K562 (cell line): ENCODE data around the gene CPNE8. TPM values are rescaled to one million over a fixed set of nuclear protein-coding genes. Genes with fewer than 3 reads are reported as not detected.
A peak's percentile ranks its signal among the peaks of the same experiment; 100 is the strongest.

Experiments
- ATAC-seq: fragments of 200-7000 bp; cut with Tn5 transposase; 3 replicates; pipeline ENCODE4 v1.9.1; 2020; ENCODE audit warnings: moderate library complexity
- BruUV-seq: library from RNA; stranded (reverse); fragments of 400-500 nt; replicated peaks from 2 replicates; lab custom pipeline; 2021; lab: Mats Ljungman, UMichigan
- CTCF ChIA-PET: fragments of 300-600 bp; formaldehyde crosslinking; extraction: SDS; loops from one replicate; lab custom pipeline; 2021; ENCODE audit warnings: low intra/inter-chr PET ratio; lab: Yijun Ruan, JAX
- POLR2A ChIA-PET: fragments of 300-600, 350-650 bp; sonication (Branson Sonifier 250); formaldehyde crosslinking; extraction: SDS; loops from one replicate; lab custom pipeline; 2021; ENCODE audit warnings: antibody characterized with exemption, inconsistent platforms; lab: Yijun Ruan, JAX
- DNase-seq, 4 experiments: peaks; one replicate each; pipeline versions ENCODE4 v3.0.0 to v3.0.0-alpha.2; 2011 to 2018; ENCODE audit warnings: low spot score in 3 of 4, mixed read lengths in 3 of 4; ENCODE audit errors: extremely low read depth in 1 of 4
- FAIRE-seq: peaks from 2 replicates; lab custom pipeline; 2011; peaks lifted over from hg19 to GRCh38; lab: Jason Lieb, UNC
- H2AFZ ChIP-seq: 2 replicates; pipeline ENCODE4 v1.6.0; 2011; ENCODE audit warnings: low read depth, low read length, control low read depth, inconsistent platforms
- H3K27ac ChIP-seq: fragments of 200-600 bp; 3 replicates; pipeline ENCODE4 v1.8.0; 2011; ENCODE audit warnings: low read depth, mild to moderate bottlenecking, control low read depth, inconsistent platforms, low read length, moderate library complexity, mixed read lengths; ENCODE audit errors: extremely low read depth
- H3K27me3 ChIP-seq, 2 experiments: fragments of 300-600 bp in 1 of 2; 2 replicates in 1 of 2; 3 replicates in 1 of 2; pipeline versions ENCODE4 v1.6.0 to v1.8.0; 2011; ENCODE audit warnings: inconsistent platforms in 2 of 2, low read length in 2 of 2, mild to moderate bottlenecking in 1 of 2, mixed read lengths in 1 of 2, moderate library complexity in 1 of 2; ENCODE audit not compliant: control insufficient read depth in 2 of 2, insufficient read depth in 2 of 2
- H3K36me3 ChIP-seq: fragments of 300-600 bp; 3 replicates; pipeline ENCODE4 v1.8.0; 2011; ENCODE audit warnings: mild to moderate bottlenecking, low read length, inconsistent platforms; ENCODE audit not compliant: control insufficient read depth, insufficient read depth
- H3K4me1 ChIP-seq, 2 experiments: fragments of 200-600 bp in 1 of 2; replicated peaks in 1 of 2; 2 replicates in 1 of 2; 3 replicates in 1 of 2; pipeline versions ENCODE4 v1.5.1 to v1.8.0; 2011; ENCODE audit warnings: inconsistent platforms in 2 of 2, low read length in 2 of 2, mild to moderate bottlenecking in 1 of 2, mixed read lengths in 1 of 2, moderate library complexity in 1 of 2; ENCODE audit not compliant: control insufficient read depth in 2 of 2, insufficient read depth in 2 of 2
- H3K4me2 ChIP-seq: 2 replicates; pipeline ENCODE4 v1.6.1; 2011; ENCODE audit warnings: low read length, control low read depth, inconsistent platforms, mixed read lengths; ENCODE audit not compliant: insufficient read depth
- H3K4me3 ChIP-seq: fragments of 200-600 bp; sonication (generic), shearing (Covaris generic); 2 replicates; pipeline ENCODE4 v1.5.1; 2016; ENCODE audit warnings: control low read depth, inconsistent platforms
- H3K79me2 ChIP-seq: fragments of 200-600 bp; 3 replicates; pipeline ENCODE4 v1.8.0; 2011; ENCODE audit warnings: low read length, inconsistent platforms; ENCODE audit not compliant: control insufficient read depth, insufficient read depth
- H3K9ac ChIP-seq, 2 experiments: 2 replicates each; pipeline versions ENCODE4 v1.6.0 to v1.6.1; 2011; ENCODE audit warnings: low read depth in 2 of 2, low read length in 2 of 2, control low read depth in 1 of 2, inconsistent platforms in 1 of 2, mild to moderate bottlenecking in 1 of 2, mixed read lengths in 1 of 2; ENCODE audit not compliant: insufficient read depth in 1 of 2
- H3K9me1 ChIP-seq: one replicate; pipeline ENCODE4 v1.6.0; 2011; ENCODE audit warnings: inconsistent platforms, mild to moderate bottlenecking, low read length, moderate library complexity; ENCODE audit not compliant: control insufficient read depth, insufficient read depth
- H3K9me3 ChIP-seq: replicated peaks from 2 replicates; pipeline ENCODE4 v1.5.1; 2011; ENCODE audit warnings: low read depth, low read length, inconsistent platforms; ENCODE audit not compliant: control insufficient read depth, insufficient read depth
- H4K20me1 ChIP-seq: replicated peaks from 2 replicates; pipeline ENCODE4 v1.6.1; 2011; ENCODE audit warnings: low read length, inconsistent platforms, mixed read lengths; ENCODE audit not compliant: control insufficient read depth, insufficient read depth
- ATF7 ChIP-seq: fragments of 450-650 bp; IDR thresholded peaks from 2 replicates; pipeline ENCODE4 v1.7.1; 2014; ENCODE audit warnings: mild to moderate bottlenecking, moderate library complexity
- FOSL1 ChIP-seq: fragments of 200-800 bp; sonication (Bioruptor generic); conservative IDR thresholded peaks from 2 replicates; pipeline ENCODE4 v1.6.1; 2016; ENCODE audit warnings: missing genetic modification characterization, missing compliant biosample characterization
- GABPB2 ChIP-seq: fragments of 250-450 bp; sonication (Bioruptor Pico); conservative IDR thresholded peaks from 2 replicates; pipeline ENCODE4 v1.5.1; 2021; ENCODE audit warnings: mild to moderate bottlenecking
- NFIC ChIP-seq: fragments of 450-650 bp; IDR thresholded peaks from 2 replicates; pipeline ENCODE4 v1.6.1; 2017; ENCODE audit warnings: mild to moderate bottlenecking, inconsistent platforms
- PCBP2 ChIP-seq: fragments of 200-400 bp; formaldehyde crosslinking; IDR thresholded peaks from 2 replicates; pipeline ENCODE4 v1.6.1; 2018; ENCODE audit warnings: low read length, low read depth, mild to moderate bottlenecking, moderate library complexity; ENCODE audit not compliant: poor library complexity, severe bottlenecking
- POLR2AphosphoS2 ChIP-seq: IDR thresholded peaks from 2 replicates; pipeline ENCODE4 v1.6.1; 2012; ENCODE audit warnings: low read length, improper control_type of control experiment
- RBM22 ChIP-seq: fragments of 200-400 bp; formaldehyde crosslinking; IDR thresholded peaks from 2 replicates; pipeline ENCODE4 v1.6.1; 2018; ENCODE audit warnings: low read length, low read depth; ENCODE audit not compliant: poor library complexity, severe bottlenecking
- RHOXF2B ChIP-seq: fragments of 250-450 bp; sonication (Bioruptor Pico); conservative IDR thresholded peaks from 2 replicates; pipeline ENCODE4 v1.5.1; 2021
- SOX6 ChIP-seq: fragments of 450-650 bp; IDR thresholded peaks from 2 replicates; pipeline ENCODE4 v1.6.1; 2014; ENCODE audit warnings: mild to moderate bottlenecking
- SRF ChIP-seq, 2 experiments: fragments of 250-450, 450-650 bp in 1 of 2; sonication (Bioruptor Pico) in 1 of 2; sonication (generic) in 1 of 2; formaldehyde crosslinking; IDR thresholded peaks; 2 replicates each; pipeline versions ENCODE4 v1.5.0 to v1.5.1; 2020 to 2022; ENCODE audit warnings: mild to moderate bottlenecking in 1 of 2, missing genetic modification reagents in 1 of 2
- ZNF12 ChIP-seq: sonication (generic); formaldehyde crosslinking; IDR thresholded peaks from 2 replicates; pipeline ENCODE4 v1.4.0; 2020; ENCODE audit warnings: mild to moderate bottlenecking, missing genetic modification reagents
- ZNF311 ChIP-seq: fragments of 250-450 bp; sonication (Bioruptor Pico); IDR thresholded peaks from 2 replicates; pipeline ENCODE4 v1.4.0; 2020; ENCODE audit warnings: mild to moderate bottlenecking, moderate library complexity
- WGBS: fragments of 100-300 bp; shearing (Covaris generic); methylation state at CpG from one replicate; pipeline ENCODE4 v1.1.6; 2016; ENCODE audit warnings: low coverage, mixed read lengths; ENCODE audit not compliant: insufficient coverage; ENCODE audit errors: missing lambda C conversion rate; 5-methylcytosine and 5-hydroxymethylcytosine counted together
- in situ Hi-C: fragments of 300-500 bp; cut with MboI; formaldehyde crosslinking; loops from 4 replicates; pipeline ENCODE4 v1.15.0; 2018; ENCODE audit warnings: inconsistent platforms, mixed read lengths
- intact Hi-C: fragments of 100-400 bp; cut with micrococcal nuclease; formaldehyde crosslinking; loops from 2 replicates; pipeline ENCODE4 v1.14.2; 2022
- polyA plus RNA-seq, 8 experiments: library from polyadenylated mRNA; depleted of rRNA in 4 of 8; stranded (reverse) in 5 of 8; unstranded in 3 of 8; fragments of >200 nt; fragmentation: Nextera tagmentation in 2 of 8; fragmentation: Illumina TruSeq in 1 of 8; extraction: Ambion mirVana in 2 of 8; extraction: Trizol in 1 of 8; gene quantifications; 2 replicates each; pipeline versions ENCODE4 v1.2.1 to v1.2.3, GENCODE V29; 2011 to 2014; ENCODE audit warnings: inconsistent platforms in 1 of 8, missing spikeins in 1 of 8
- total RNA-seq, 7 experiments: library from RNA; depleted of rRNA in 6 of 7; stranded (reverse); fragments of >200 nt in 6 of 7; fragmentation: Illumina TruSeq in 2 of 7; extraction: Trizol in 2 of 7; gene quantifications; 2 replicates each; pipeline versions ENCODE4 v1.2.1 to v1.2.3, GENCODE V29; 2011 to 2021; ENCODE audit warnings: low replicate concordance in 1 of 7
- TF ChIP-seq, protein P1 (sequence below): sonication (generic); IDR thresholded peaks from 2 replicates; pipeline ENCODE4 v1.6.1; 2016
- TF ChIP-seq, protein P2 (sequence below): IDR thresholded peaks from 3 replicates; pipeline ENCODE4 v1.6.1; 2011; ENCODE audit warnings: borderline replicate concordance, mild to moderate bottlenecking; ENCODE audit not compliant: insufficient read length, insufficient read depth
- TF ChIP-seq, protein P3 (sequence below): sonication (generic); formaldehyde crosslinking; IDR thresholded peaks from 2 replicates; pipeline ENCODE4 v1.8.1; 2022; ENCODE audit warnings: missing genetic modification reagents

CPNE8 gene
- total and polyA plus RNA-seq, 9 of the 15 experiments (the other 6 are each of a cell fraction or from before 2014, with no cell fraction given): 2.4 to 7.0 (median 4.2) TPM

DNA sequence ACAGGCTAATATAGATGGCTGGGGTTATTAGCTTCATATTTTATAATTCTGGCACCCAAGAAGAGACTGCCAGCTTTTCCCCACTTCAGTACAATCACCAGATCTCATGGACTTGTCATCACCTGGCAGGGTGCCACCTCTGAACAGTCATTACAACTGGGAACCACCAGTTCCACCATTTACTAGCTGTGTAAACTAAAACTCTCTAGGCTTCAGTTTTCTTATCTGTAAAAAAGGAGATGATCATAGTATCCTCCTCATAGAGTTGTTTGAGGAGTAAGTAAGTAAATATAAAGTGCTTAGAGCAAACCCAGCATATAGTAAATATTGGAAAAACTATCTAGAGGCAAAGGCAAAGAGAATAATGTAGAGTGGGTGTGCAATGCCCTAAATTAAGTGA lies 19.3 kb downstream of the CPNE8 start:
- no TSS peak for BruUV-seq
- H3K4me1 ChIP-seq: no peaks in the 10 kb centered on the region
- no peaks in the 10 kb centered on the region for H4K20me1 ChIP-seq
- no peak overlapping the region for H3K27ac ChIP-seq
- H3K27me3 ChIP-seq: no peaks in the 10 kb centered on the region
- no peak overlapping the region for H3K4me2 ChIP-seq
- H3K9me1 ChIP-seq: no peaks in the 10 kb centered on the region
- no peak overlapping the region for H3K9ac ChIP-seq
- no peak for ATAC-seq
- TF ChIP-seq POLR2AphosphoS2: no peak
- TF ChIP-seq FOSL1: 0 out of 2 replicates have a peak, but pooled peaks have one; percentile 20
- TF ChIP-seq, protein P1, sequence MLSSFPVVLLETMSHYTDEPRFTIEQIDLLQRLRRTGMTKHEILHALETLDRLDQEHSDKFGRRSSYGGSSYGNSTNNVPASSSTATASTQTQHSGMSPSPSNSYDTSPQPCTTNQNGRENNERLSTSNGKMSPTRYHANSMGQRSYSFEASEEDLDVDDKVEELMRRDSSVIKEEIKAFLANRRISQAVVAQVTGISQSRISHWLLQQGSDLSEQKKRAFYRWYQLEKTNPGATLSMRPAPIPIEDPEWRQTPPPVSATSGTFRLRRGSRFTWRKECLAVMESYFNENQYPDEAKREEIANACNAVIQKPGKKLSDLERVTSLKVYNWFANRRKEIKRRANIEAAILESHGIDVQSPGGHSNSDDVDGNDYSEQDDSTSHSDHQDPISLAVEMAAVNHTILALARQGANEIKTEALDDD: peak; percentile 61
- peak; percentile 75 for TF ChIP-seq NFIC
- no peaks in the 10 kb centered on the region for H3K36me3 ChIP-seq
- H3K4me3 ChIP-seq: no peak overlapping the region
- POLR2A ChIA-PET: no interaction called here
- no peak overlapping the region for H2AFZ ChIP-seq
- H3K9me3 ChIP-seq: no peaks in the 10 kb centered on the region; the same call in 1 of the 2 replicates
- peak in 1 of 4 experiments; percentile 26 for DNase-seq
- in situ Hi-C loops: no loop called here
- CTCF ChIA-PET: no interaction called here
- no peaks in the 10 kb centered on the region for H3K79me2 ChIP-seq
- intact Hi-C loops: no loop called here
- no peak for FAIRE-seq

DNA sequence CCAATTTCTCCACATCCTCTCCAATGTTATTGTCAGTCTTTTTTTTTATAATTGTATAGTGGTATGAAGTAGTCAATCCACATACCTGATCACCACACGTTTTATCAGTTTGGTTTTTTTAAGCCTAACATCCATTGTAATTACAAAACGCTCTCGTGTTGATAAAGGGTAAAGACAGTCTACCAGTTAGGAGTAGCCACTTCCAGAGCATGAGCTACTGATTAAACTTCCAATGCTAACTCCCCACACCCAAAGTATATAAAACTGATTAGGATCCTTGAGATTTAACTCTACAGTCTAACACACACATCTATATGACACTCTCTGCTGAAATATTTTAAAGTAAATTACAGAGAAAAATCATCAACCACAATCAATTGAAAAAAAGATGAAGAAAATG lies 20.7 kb downstream of the CPNE8 start:
- Histone ChIP-seq H3K27ac (no peak overlapping the region), H2AFZ (no peak overlapping the region), H3K9ac (no peak overlapping the region), H3K9me1 (no peaks in the 10 kb centered on the region), H4K20me1 (no peaks in the 10 kb centered on the region), H3K79me2 (no peaks in the 10 kb centered on the region; the same call in 2 of the 3 replicates), H3K27me3 (no peaks in the 10 kb centered on the region), H3K4me3 (no peak overlapping the region), H3K4me2 (no peak overlapping the region), H3K4me1 (no peaks in the 10 kb centered on the region)
- ATAC-seq (no peak), DNase-seq (no peak), FAIRE-seq (no peak)
- 19% methylated on average over 3 of the region's 3 CpGs for WGBS
- intact Hi-C loops (no loop called here), in situ Hi-C loops (no loop called here)
- BruUV-seq: no TSS peak
- POLR2A ChIA-PET: no interaction called here
- TF ChIP-seq, protein P2, sequence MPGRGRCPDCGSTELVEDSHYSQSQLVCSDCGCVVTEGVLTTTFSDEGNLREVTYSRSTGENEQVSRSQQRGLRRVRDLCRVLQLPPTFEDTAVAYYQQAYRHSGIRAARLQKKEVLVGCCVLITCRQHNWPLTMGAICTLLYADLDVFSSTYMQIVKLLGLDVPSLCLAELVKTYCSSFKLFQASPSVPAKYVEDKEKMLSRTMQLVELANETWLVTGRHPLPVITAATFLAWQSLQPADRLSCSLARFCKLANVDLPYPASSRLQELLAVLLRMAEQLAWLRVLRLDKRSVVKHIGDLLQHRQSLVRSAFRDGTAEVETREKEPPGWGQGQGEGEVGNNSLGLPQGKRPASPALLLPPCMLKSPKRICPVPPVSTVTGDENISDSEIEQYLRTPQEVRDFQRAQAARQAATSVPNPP: no peak
- TF ChIP-seq GABPB2 (no peak), ATF7 (no peak), SRF (CRISPR knock-in tag; IDR thresholded peaks at IDR 0.05) (no peak), PCBP2 (no peak), SOX6 (no peak), ZNF311 (CRISPR knock-in tag) (no peak), RBM22 (no peak), ZNF12 (CRISPR knock-in tag) (no peak), RHOXF2B (CRISPR knock-in tag) (no peak)
- TF ChIP-seq, protein P3, sequence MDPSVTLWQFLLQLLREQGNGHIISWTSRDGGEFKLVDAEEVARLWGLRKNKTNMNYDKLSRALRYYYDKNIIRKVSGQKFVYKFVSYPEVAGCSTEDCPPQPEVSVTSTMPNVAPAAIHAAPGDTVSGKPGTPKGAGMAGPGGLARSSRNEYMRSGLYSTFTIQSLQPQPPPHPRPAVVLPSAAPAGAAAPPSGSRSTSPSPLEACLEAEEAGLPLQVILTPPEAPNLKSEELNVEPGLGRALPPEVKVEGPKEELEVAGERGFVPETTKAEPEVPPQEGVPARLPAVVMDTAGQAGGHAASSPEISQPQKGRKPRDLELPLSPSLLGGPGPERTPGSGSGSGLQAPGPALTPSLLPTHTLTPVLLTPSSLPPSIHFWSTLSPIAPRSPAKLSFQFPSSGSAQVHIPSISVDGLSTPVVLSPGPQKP: no peak
- TF ChIP-seq, all 486 proteins: peak for 0
- Histone ChIP-seq H3K9me3 (no peaks in the 10 kb centered on the region; the same call in 1 of the 2 replicates), H3K36me3 (no peaks in the 10 kb centered on the region)
- CTCF ChIA-PET: no interaction called here
